ENCODE results near the gene APAF1. TPM values are rescaled to one million over a fixed set of nuclear protein-coding genes. Genes with fewer than 3 reads are reported as not detected.

The APAF1 gene
- total RNA-seq, 1 donor from 2014 or later = 45.9 TPM

DNA sequence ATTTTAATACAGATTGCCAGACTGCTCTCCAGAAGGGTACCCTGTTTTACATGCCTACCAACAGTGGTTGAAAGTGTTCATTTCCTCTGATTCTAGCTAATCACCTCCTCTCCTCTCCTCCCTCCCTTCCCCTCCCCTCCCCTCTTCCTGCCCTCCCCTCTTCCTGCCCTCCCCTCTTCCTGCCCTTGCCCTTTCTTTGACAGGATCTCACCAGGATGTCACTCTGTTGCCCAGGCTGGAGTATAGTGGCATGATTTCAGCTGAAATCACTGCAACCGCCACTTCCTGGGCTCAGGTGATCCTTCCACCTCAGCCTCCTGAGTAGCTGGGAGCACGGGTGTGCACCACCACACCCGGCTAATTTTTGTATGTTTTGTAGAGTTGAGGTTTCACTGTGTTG is 24.7 kb downstream of the APAF1 start:
- Mint-ChIP-seq H3K4me1 (ENCODE audit: unreplicated experiment) (no peaks in the 10 kb centered on the region), H3K9me3 (ENCODE audit: unreplicated experiment) (no peaks in the 10 kb centered on the region), H3K27ac (ENCODE audit: unreplicated experiment) (no peak overlapping the region), H3K27me3 (ENCODE audit: unreplicated experiment) (no peaks in the 10 kb centered on the region), H3K4me3 (ENCODE audit: unreplicated experiment) (no peak overlapping the region), H3K36me3 (ENCODE audit: low read depth, unreplicated experiment) (peaks cover 45% of the 10 kb centered on the region)
- DNase-seq (ENCODE audit: low spot score) = no peak
- TF ChIP-seq CTCF (IDR thresholded peaks at IDR 0.05; ENCODE audit: unreplicated experiment) = no peak

DNA sequence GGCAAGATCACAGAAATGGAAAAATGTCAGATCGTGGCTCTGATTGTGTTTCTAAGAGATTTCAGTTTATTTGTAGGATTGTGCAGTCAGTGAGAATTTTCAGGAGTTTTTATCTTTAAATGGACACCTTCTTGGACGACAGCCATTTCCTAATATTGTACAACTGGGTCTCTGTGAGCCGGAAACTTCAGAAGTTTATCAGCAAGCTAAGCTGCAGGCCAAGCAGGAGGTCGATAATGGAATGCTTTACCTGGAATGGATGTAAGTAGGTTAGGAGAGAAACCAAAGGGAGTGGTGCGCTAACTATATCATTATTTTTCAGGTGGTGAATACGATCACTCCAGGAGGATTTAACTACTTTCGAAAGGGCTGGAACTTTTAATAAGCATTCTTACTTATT is 26.4 kb downstream of the APAF1 start:
- Mint-ChIP-seq H3K27me3 (ENCODE audit: unreplicated experiment) (no peaks in the 10 kb centered on the region), H3K4me1 (ENCODE audit: unreplicated experiment) (no peaks in the 10 kb centered on the region), H3K4me3 (ENCODE audit: unreplicated experiment) (no peak overlapping the region), H3K27ac (ENCODE audit: unreplicated experiment) (no peak overlapping the region), H3K9me3 (ENCODE audit: unreplicated experiment) (no peaks in the 10 kb centered on the region), H3K36me3 (ENCODE audit: low read depth, unreplicated experiment) (peaks cover 36% of the 10 kb centered on the region)
- DNase-seq (ENCODE audit: low spot score) = no peak
- TF ChIP-seq CTCF (IDR thresholded peaks at IDR 0.05; ENCODE audit: unreplicated experiment) = no peak

GRCh38 chr12:98674841-98675240 is 29.8 kb downstream of the APAF1 start:
- no peak for TF ChIP-seq CTCF (IDR thresholded peaks at IDR 0.05; ENCODE audit: unreplicated experiment)
- Mint-ChIP-seq H3K9me3 (ENCODE audit: unreplicated experiment) (no peaks in the 10 kb centered on the region), H3K36me3 (ENCODE audit: low read depth, unreplicated experiment) (peaks cover 11% of the 10 kb centered on the region), H3K4me3 (ENCODE audit: unreplicated experiment) (no peak overlapping the region), H3K27ac (ENCODE audit: unreplicated experiment) (no peak overlapping the region), H3K4me1 (ENCODE audit: unreplicated experiment) (no peaks in the 10 kb centered on the region), H3K27me3 (ENCODE audit: unreplicated experiment) (no peaks in the 10 kb centered on the region)
- no peak for DNase-seq (ENCODE audit: low spot score)

GRCh38 chr12:98678236-98678945 is 33.3 kb downstream of the APAF1 start:
- Mint-ChIP-seq H3K27me3 (ENCODE audit: unreplicated experiment) (no peaks in the 10 kb centered on the region), H3K4me1 (ENCODE audit: unreplicated experiment) (no peaks in the 10 kb centered on the region)
- DNase-seq (ENCODE audit: low spot score) = no peak

More at GRCh38 chr12:98678236-98678945, 33.3 kb downstream of the APAF1 start:
- H3K36me3 Mint-ChIP-seq (ENCODE audit: low read depth, unreplicated experiment) = peaks cover 20% of the 10 kb centered on the region
- TF ChIP-seq CTCF (IDR thresholded peaks at IDR 0.05; ENCODE audit: unreplicated experiment) = no peak
- H3K9me3 Mint-ChIP-seq (ENCODE audit: unreplicated experiment) = no peaks in the 10 kb centered on the region
- no peak overlapping the region for H3K4me3 Mint-ChIP-seq (ENCODE audit: unreplicated experiment)
- H3K27ac Mint-ChIP-seq (ENCODE audit: unreplicated experiment) = no peak overlapping the region
